GM21786 (cell line): ENCODE data around the gene S100A8.
"Not testable (repeated sequence)": the region's sequence is repeated elsewhere in the genome, so short reads cannot be mapped to it uniquely, and the experiment has no call there.

Source experiments
- ATAC-seq: cut with Tn5 transposase; IDR thresholded peaks from one replicate; pipeline ENCODE4 v1.9.1; 2021; ENCODE audit not compliant: unreplicated experiment

The S100A8 gene

DNA sequence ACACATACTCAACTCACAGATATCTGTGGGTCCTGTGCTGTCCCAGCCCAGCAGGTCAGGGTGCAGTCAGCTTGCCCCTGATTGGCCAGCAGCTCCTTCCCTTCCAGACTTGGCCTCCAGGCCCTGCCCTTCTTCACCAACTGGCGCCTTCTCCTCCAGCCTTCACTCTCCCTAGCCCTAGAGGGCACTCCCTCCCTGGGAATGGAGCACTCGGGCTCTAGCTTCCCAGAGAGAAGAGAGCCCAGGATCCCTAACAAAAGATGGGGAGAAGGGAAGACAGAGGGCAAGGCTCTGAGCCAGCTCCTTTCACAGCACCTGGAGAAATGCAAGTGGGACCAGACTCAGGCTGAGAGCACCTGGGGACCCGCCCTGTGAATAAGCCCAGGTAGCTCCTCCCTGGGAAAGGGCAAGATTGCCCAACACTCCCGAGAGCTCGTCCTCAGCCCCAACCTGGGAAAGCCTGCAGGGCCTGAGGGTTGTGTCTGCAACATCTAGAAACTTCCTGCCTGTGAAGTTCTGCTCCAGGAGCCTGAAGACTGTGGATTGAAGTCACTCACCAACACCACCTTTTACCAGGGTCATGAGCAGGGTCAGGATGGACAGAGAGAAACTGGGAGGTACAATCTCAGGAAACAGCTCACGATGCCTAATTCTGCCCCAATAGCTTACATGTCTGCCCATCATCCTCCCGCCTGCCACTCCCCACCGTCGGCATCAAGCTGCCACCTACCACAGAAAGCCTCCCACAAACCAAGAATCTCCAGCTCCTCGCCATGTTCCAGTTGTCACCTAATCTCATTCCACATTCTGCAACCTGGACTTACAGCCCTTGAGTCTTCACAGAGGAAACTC lies 42.1 kb downstream of the S100A8 start, which contains the start of gene PGLYRP4:
Gene PGLYRP4, minus strand, starts transcription at position 331 of the 852 bp plus-strand sequence. CDS start 909 bp downstream, outside the sequence.
- no peak for ATAC-seq

DNA sequence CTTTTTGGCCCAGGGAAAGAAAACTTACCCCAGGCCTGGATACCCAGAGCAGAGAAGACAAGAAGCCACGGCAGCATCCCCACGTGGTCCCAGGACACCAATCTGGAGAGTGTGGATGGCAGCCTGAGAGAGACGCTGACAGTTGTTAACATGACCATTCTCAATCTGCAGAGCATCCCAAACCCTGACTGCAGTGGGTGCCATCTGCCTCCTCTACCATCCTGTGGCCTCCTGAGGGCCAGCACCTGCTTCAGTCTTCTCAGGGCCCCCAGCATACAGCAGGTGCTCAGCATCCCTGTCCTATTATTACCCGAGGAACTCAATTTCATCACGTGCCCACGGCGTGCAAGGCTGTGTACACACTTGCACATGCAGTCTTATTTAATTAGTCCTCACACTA lies 43.0 kb downstream of the S100A8 start:
- no peak for ATAC-seq

DNA sequence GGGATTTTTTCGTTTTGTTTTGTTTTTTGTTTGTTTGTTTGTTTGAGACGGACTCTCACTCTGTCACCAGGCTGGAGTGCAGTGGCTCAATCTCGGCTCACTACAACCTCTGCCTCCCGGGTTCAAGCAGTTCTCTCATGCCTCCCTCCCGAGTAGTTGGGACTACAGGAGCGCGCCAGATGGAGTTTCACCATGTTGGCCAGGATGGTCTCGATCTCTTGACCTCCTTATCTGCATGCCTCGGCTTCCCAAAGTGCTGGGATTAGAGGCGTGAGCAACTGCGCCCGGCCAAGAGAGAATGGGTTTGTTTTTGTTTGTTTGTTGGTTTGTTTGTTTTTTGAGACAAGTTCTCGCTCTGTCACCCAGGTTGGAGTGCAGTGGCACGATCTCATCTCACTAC lies 43.8 kb downstream of the S100A8 start:
- not testable (repeated sequence) for ATAC-seq

DNA sequence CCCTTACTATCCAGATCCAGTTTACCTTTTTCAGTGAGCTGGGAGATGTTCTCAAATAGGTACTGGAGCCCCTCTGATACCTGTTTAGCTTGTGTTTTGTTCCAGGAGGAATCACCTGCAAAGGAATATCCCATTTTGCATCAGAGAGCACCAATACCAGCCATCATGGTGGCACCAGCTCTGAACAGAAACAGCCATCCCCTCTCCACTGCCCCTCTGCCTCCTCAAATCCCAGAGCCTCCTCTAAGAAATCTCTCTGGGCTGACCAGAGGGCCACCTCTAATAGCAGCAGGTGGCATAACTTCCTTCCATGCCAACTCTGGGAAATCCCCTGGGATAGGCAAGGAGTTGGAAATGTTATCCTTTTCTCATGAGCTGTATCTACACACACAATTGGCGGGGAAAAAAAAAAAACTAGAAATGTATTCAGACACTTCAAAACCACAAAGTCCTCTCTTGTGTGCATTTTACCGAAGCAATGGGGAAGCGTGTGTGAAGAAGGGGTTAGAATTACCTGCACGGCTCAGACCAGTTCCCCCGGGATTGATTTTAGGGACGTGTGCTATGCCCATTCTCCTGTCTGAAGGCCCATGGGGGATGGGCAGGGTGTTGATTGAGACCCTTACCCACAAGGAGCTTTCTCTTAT lies 44.7 kb downstream of the S100A8 start:
- no peak for ATAC-seq

DNA sequence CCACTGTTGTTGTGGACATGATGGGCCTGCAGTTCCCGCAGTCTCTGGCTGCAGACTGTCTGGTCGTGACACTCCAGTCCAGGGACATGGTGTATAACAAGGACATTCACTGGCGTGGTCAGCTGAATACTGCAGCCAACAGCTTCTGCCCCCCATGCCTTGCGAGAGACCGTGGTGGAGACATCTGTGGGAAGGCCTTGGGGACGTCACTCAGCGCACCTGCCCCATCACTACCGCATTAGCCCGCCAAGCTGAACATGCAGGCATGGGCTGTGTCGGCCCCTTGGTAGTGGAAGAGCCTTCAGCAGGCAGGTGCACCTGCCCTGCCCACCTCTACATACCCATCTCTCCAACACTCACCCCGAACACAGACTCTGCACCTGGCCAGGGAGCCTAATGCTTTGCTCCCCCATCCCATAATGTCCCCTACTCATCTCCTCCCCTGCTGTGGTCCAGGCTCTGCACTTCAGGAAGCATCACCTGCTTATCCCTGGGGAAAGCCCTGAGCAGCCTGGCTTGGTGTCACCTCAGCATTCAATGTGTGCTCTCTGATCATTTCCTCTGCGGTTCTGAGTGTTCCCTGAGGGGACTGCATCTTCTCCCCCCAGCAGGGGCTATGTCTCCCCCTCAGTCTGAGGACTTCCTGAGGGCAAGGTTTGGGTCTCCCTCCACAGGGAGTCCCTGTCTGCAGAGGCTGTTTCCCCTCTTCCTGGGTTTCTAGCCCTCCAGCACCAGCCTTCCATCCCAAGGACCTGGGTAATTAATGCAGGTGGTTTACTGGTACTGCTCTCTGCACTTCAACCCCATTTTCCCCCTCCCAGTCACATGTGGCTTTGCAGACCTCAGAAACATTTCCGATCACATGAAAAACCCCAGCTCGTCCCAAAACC lies 45.4 kb downstream of the S100A8 start:
- no peak for ATAC-seq

DNA sequence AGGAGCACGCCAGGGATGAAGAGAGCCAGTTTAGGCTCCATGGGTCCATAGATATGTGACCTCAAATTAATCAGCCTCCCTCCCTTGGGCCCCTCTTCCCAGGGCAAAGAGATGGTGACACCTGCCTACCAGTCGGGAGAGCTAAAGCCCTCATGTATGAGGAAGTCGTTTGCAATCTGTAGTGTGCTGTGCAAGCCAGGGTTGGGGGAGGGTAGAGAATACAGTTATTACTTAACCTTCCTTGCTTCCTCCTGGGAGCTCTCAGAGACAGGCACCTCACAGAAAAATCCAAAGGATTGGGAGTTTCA lies 46.2 kb downstream of the S100A8 start:
- ATAC-seq, result no peak

DNA sequence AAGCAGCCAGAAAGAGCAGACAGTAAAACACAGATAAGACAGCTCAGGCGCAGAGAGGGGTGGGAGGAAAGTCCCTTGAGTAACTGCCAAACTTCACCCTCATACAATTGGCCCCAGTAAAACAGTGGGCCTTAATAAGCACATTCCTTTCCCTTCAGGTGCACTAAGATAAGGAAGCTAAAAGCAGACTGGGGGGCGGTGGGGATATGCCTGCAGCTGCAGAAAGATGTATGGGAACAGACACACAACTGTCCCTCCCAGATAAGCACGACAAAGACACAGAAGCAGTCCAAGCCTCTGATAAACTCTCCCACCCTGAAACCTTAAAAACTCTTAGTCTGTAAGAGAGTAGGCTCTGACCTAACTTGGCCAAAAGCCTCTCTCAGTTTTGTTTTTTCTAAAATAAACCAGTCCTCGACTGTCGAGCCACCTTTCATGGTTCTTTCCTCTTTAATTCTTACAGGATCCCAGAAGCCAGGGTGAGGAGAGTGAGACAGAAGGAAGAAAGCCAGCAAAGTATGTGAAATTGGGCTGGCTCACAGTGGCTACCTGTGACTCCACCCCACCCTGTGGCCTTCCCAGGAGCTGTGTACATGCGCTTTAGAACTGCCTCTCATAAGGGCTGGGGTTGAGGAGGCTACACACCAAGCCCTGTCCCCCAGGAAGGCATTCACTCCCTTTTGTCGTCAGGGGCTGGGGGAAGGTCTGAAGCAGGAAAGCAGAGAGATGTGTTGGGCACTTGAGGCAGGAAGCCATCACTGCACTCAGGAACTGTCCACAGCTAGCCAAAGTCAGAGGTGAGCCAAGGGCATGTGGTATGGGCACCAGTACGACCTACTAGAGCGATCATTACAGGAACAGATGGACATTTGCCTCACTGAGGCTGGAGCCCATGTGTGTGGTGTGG lies 46.8 kb downstream of the S100A8 start:
- ATAC-seq, result no peak

DNA sequence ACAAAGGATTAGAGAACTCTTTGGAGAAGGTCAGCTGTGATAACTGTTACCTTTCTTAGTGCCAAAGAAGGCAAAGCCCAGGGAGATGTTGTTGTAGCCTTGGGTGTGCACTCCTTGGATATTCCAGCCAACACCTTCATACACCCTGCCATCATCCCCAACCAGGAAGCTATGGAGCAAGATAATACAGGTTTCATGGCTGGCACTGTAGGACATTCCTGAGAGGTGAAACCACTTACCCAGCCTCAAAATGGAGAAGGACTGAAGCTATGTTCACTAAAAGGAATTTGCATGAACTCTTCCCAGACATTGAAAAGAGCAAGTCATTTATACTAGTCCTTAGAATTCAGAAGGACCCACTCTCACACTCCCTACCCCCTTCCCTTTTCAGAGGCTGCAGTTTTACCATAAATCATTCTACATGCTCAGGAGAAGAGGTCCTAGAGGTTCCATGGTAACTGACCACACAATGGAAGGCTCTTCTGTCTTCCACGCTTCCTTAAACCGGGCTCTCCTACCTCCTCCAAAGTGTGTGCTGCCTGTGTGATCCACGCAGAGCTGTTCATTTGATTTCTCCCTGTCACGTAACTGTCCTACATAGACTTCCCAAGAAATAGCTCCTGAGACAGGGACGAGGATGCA lies 47.7 kb downstream of the S100A8 start:
- ATAC-seq, result no peak

DNA sequence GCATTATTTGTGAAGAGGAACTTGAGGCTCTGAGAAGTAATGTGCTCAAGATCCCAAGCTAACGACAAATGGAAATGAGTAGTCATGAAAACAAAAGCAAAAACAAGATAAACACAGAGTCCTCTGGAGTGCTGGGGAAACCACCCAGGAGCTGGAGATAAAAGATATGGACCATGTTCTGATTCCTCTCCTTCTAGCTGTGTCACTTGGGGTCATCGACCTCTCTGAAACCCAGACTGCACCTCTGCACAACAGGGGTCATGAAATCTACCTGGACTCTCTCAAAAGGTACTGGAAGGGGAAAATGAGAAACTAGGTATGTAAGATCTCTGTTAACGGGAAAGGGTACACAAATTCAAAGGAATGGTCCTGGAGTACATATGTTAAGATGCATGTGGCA lies 48.7 kb downstream of the S100A8 start:
- ATAC-seq, result no peak

DNA sequence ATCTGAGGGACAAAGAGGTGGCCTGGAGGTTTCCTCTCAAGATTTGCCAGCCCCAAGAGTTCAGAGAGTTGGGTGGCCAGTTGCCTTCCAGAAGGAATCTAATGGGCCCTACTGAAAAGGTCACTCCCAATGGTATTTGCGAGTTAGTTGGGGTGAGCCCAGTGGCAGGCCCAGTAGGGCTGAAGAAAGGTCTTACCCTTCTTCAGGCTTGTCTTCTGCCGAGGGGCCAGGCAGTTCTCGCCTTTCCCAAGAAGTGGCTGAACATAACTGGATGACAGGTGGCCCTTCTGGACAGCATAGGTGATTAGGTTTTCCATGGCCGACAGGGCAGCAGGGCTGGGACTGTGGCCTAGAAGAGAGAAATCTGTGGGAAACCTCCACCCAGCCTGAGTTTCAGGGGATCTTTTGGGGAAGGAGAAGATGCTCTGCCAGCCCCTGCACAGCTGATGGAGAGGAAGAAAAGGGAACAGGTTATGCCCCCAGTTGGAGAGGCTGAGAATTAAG lies 49.4 kb downstream of the S100A8 start:
- ATAC-seq, result no peak

DNA sequence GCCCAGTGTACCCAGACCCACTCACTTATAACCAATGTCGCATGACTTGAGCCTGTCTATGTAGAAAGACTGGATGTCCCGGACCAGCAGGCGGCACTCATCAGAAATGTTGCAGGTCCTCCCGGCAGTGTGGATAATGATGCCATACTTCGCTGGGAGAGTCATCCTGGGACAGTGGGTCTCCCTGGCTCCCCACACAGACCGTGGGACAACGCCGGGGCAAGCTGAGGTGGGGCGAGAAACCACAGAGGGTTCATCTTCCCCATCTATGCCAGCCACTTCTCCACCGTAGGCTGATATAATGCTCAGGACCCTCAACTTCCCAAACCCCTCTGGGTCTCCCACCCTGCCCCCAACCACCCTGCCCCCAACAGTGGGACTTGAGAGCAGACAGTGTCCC lies 50.5 kb downstream of the S100A8 start:
- no peak for ATAC-seq
